ENCODE data around the gene GNG2. TPM values are rescaled to one million over a fixed set of nuclear protein-coding genes. Genes with fewer than 3 reads are reported as not detected.

The GNG2 gene
- total RNA-seq, 1 donor from 2014 or later, result 11.4 TPM

GRCh38 chr14:51954031-51954430 is 93.6 kb downstream of the GNG2 start:
- H3K27ac ChIP-seq, result no peak overlapping the region
- H3K4me3 ChIP-seq, result no peak overlapping the region

GRCh38 chr14:51954657-51955056 is 94.2 kb downstream of the GNG2 start:
- no peak overlapping the region for H3K27ac ChIP-seq
- no peaks in the 10 kb centered on the region for H3K27me3 ChIP-seq
- no peak for TF ChIP-seq CTCF (IDR thresholded peaks at IDR 0.05)
- intact Hi-C loops (cut with DNase I), result no loop called here
- peaks cover 0 to 3% of the 10 kb centered on the region in 2 donors for H3K9me3 ChIP-seq
- no peaks in the 10 kb centered on the region for H3K4me1 ChIP-seq
- no peak for DNase-seq (ENCODE audit: low spot score in 2 of 2)
- H3K36me3 ChIP-seq, result no peaks in the 10 kb centered on the region
- no peak overlapping the region for H3K4me3 ChIP-seq

More at GRCh38 chr14:51954031-51954430, 93.6 kb downstream of the GNG2 start:
- Histone ChIP-seq H3K9me3 (peaks cover 0 to 3% of the 10 kb centered on the region in 2 donors), H3K27me3 (no peaks in the 10 kb centered on the region), H3K36me3 (no peaks in the 10 kb centered on the region), H3K4me1 (no peaks in the 10 kb centered on the region)
- DNase-seq (ENCODE audit: low spot score in 2 of 2), result no peak
- intact Hi-C loops (cut with DNase I), result no loop called here
- TF ChIP-seq CTCF (IDR thresholded peaks at IDR 0.05), result no peak

GRCh38 chr14:51957950-51958349 is 97.5 kb downstream of the GNG2 start:
- no peaks in the 10 kb centered on the region for H3K36me3 ChIP-seq
- DNase-seq (ENCODE audit: low spot score in 2 of 2), result no peak
- intact Hi-C loops (cut with DNase I), result no loop called here

GRCh38 chr14:51959928-51960327 is 99.5 kb downstream of the GNG2 start:
- no peaks in the 10 kb centered on the region for H3K27me3 ChIP-seq
- no peak for DNase-seq (ENCODE audit: low spot score in 2 of 2)
- H3K36me3 ChIP-seq, result no peaks in the 10 kb centered on the region
- TF ChIP-seq CTCF (IDR thresholded peaks at IDR 0.05), result no peak
- intact Hi-C loops (cut with DNase I), result no loop called here
- H3K4me3 ChIP-seq, result no peak overlapping the region
- peaks cover 0 to 3% of the 10 kb centered on the region in 2 donors for H3K9me3 ChIP-seq
- H3K27ac ChIP-seq, result no peak overlapping the region
- H3K4me1 ChIP-seq, result no peaks in the 10 kb centered on the region

More at GRCh38 chr14:51957950-51958349, 97.5 kb downstream of the GNG2 start:
- TF ChIP-seq CTCF (IDR thresholded peaks at IDR 0.05), result no peak
- no peak overlapping the region for H3K27ac ChIP-seq
- no peak overlapping the region for H3K4me3 ChIP-seq
- H3K9me3 ChIP-seq, result peaks cover 0 to 3% of the 10 kb centered on the region in 2 donors
- H3K4me1 ChIP-seq, result no peaks in the 10 kb centered on the region
- no peaks in the 10 kb centered on the region for H3K27me3 ChIP-seq

- Histone ChIP-seq H3K27ac (no peak overlapping the region), H3K36me3 (no peaks in the 10 kb centered on the region), H3K4me3 (no peak overlapping the region), H3K9me3 (peaks cover 0 to 3% of the 10 kb centered on the region in 2 donors), H3K27me3 (no peaks in the 10 kb centered on the region), H3K4me1 (no peaks in the 10 kb centered on the region)
- intact Hi-C loops (cut with DNase I), result no loop called here
- TF ChIP-seq CTCF (IDR thresholded peaks at IDR 0.05), result no peak
- no peak for DNase-seq (ENCODE audit: low spot score in 2 of 2)
Observed at GRCh38 chr14:51960866-51961265, 100.5 kb downstream of the GNG2 start.

GRCh38 chr14:51962711-51963110 is 102.3 kb downstream of the GNG2 start:
- no peak for TF ChIP-seq CTCF (IDR thresholded peaks at IDR 0.05)
- no peaks in the 10 kb centered on the region for H3K27me3 ChIP-seq
- no peak overlapping the region for H3K4me3 ChIP-seq
- no peaks in the 10 kb centered on the region for H3K36me3 ChIP-seq
- peaks cover 0 to 3% of the 10 kb centered on the region in 2 donors for H3K9me3 ChIP-seq
- intact Hi-C loops (cut with DNase I), result no loop called here
- no peak for DNase-seq (ENCODE audit: low spot score in 2 of 2)
- H3K27ac ChIP-seq, result no peak overlapping the region
- H3K4me1 ChIP-seq, result no peaks in the 10 kb centered on the region

Data from ascending aorta (tissue), 2 donors.